NCI-H1436 treated with DMSO at 0.1 percent for 48 hours (cell line): ENCODE results near the gene XRRA1.
"Not testable (repeated sequence)": the region's sequence is repeated elsewhere in the genome, so short reads cannot be mapped to it uniquely, and the experiment has no call there.

Source experiments
- DNase-seq: peaks from one replicate; lab custom pipeline; 2025; lab: John Stamatoyannopoulos, UW

The XRRA1 gene

DNA sequence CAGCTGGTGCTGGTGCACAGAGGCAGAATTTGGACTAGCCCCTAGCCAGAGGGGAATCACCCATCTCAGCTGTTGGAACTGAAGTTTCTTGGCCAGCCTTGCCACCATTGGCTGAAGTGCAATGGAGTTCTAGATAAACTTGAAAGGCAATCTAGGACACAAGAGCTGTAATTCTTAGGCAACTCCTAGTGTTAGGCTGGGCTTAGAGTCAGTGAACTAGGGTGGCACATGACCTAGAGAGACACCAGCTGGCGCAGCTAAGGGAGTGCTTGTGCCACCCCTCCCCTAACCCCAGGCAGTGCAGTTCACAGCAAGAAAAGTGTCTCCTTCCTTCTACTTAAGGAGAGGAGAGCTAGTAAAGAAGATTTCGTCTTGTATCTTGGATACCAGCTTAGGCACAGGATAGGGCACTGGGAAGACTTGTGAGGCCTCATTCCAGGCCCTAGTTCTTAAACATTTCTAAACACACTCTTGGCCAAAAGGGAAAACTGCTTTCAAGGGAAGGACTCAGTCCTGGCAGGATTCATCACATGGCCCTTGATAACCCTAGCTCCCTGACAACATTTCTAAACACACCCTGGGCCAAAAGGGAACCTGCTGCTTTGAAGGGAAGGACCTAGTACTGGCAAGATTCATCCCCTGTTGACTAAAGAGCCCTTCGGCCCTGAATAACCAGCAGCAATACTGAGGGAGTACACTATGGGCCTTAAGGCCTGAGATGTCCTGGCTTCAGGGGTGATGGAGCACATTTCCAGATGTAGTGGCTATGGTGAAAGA lies 53.4 kb downstream of the XRRA1 start:
- no peak for DNase-seq

DNA sequence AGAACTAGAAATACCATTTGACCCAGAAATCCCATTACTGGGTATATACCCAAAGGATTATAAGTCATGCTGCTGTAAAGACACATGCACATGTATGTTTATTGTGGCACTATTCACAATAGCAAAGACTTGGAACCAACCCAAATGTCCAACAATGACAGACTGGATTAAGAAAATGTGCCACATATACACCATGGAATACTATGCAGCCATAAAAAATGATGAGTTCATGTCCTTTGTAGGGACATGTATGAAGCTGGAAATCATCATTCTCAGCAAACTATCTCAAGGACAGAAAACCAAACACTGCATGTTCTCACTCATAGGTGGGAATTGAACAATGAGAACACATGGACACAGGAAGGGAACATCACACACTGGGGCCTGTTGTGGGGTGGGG lies 55.9 kb downstream of the XRRA1 start:
- DNase-seq, result not testable (repeated sequence)

DNA sequence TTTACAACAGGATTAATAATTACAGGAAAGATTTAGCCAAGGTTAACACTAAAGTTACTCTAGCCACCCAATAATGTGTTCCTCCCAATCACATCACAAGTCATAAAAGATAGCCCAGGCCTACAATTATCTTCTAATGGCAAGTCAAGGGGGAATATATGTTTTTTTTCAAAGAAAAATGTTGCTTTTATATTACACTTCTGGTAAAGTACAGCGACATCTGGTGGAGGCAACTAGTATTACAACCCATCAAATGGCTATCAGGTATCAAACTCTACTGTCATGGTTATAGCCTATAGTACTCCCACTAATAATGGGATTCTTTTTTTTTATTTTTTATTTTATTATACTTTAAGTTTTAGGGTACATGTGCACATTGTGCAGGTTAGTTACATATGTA lies 71.8 kb downstream of the XRRA1 start:
- no peak for DNase-seq

DNA sequence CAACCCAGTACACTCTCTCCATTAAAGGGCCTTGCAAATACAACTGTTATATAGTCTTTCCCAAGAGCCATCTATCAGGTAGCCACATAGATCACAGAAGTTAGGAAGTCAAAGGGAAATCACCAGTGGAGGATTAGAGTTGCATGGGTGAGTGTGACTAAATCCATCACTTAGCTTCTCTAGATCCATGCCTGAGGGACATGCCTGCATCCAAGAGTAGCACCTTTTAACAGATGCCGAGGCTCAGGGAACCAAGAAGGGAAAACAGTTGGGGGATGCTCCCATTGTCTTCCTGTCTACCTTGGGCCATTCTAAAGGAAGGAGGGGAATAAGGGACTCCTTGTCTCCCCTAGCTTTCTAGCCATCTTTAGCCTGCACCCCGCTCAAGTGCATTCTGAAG lies 77.9 kb downstream of the XRRA1 start:
- DNase-seq, result no peak

DNA sequence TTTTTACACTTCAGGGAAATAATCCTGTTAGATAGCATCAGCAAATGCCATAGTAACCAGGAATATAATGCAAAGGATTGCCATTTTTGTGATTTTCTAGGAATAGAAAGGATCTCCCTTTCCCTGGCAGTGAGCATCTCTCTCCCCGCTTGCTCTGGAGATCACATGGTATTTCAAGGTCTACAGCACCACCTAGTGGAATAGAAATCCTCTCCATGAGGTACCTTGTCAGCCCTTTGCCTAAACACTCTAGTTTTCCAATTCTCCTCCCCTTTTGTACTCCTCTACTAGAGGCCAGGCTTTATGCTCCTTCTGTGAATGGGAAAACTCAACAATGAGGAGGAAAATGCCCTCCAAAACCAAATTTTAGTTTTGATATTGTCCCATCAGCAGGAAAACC lies 78.4 kb downstream of the XRRA1 start:
- no peak for DNase-seq

DNA sequence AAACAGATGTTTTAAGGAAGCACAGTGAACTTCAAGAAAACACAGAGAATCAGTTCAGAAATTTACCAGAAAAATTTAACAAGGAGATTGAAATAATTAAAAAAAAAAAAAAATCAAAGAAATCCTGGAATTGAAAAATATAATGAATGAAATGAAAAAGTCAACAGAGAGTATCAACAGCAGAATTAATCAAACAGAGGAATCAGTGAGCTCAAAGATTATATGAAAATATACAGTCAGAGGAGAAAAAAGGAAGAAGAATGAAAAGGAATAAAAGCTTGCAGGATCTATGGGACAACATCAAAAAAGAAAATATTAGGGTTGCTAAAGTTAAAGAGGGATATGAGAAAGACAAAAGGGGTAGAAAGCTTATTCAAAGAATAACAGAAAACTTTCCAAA lies 82.3 kb downstream of the XRRA1 start:
- DNase-seq, result no peak

DNA sequence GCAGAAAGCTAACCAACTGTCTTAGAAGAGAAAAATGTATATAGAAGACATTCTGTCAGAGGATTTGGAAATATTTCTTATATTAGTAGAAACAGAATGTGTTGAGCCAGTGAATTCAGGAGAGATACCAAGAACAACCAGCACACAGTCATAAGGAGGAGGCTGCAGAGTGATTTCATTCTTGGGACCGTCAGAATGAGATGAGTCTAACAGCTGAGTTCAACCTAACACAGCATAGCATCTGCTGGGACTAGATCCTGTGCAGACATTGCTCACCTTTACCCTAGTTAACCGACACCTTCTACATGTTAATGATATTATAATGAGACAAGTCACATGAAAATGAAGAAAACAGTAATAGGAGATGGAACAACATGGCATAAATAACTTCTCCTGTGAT lies 85.5 kb downstream of the XRRA1 start:
- no peak for DNase-seq

DNA sequence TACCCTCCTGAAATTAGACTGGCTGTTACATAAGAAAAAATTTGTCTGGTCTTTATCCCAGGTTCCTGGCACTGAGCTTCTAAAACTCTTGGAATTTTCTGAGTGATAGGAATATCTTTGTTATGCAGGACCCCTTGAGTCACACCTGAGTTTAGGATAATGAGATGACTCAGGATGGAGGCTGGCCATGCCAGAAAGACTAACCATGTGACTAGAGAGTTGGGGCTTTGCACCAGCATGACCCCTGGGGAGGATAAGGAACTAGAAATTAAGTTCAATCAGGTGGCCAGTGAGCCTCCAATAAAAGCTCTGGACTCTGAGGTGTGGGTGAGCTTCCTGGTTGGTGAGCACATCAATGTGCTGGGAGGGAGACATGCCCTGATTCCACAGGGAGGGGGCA lies 88.1 kb downstream of the XRRA1 start:
- no peak for DNase-seq

DNA sequence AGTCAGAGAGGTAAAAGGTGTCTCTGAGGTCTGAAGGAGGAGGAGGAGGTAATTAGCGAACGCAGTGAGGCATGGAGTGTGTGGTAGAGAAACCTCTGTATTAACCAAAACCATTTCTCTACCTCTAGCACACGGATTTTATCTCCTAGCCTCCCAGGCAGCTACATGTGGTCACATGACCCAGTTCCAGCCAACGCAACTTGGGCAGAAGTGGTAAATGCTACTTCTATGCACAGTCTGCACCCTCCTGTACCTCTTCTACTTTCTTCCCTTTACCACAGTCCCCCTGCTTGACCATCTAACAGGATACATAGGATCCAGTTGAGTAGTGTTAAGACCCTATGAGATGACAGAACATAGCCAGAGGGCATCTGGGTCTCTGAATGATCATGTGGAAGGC lies 95.7 kb downstream of the XRRA1 start:
- DNase-seq, result no peak

DNA sequence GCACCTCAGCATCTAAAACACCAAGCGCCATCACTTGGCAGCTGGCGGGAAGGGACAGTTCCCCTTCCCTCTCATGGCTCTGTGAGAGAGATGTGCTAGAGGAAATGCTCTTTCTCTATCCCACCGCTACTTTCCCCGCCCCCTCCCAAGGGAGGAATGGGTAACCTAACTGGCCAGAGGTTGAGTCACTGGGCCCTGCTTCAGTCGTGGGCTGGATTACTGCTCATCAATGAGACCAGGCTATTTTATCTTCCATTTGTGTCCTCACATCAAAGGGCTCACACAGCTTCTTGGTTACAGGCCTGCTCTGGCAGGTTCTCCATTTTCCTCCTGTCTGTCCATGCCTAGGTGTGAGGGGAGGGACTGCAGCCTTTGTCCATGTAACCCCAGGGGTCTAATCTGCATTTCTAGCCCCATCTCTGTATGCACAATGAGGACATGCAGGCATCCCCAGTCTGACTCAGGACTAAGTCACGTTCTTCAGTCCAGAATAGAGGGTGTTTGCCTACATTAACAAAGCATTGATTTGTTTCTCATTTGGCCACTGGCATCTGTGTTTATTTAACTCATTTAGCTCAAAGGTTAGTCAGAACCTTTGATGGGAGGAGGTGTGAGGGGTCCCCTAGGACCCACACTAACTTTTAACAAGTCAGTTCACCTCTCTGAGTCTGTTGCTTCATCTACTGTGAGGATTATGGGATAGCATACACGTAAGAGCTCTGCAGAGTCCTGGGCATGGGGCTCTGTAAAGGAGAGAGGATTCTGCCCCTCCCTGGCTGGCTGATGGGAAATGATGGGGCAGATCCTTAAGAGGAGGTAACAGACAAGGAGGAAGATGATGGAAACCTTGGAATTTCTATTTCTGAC lies 99.1 kb downstream of the XRRA1 start:
- DNase-seq, result no peak

DNA sequence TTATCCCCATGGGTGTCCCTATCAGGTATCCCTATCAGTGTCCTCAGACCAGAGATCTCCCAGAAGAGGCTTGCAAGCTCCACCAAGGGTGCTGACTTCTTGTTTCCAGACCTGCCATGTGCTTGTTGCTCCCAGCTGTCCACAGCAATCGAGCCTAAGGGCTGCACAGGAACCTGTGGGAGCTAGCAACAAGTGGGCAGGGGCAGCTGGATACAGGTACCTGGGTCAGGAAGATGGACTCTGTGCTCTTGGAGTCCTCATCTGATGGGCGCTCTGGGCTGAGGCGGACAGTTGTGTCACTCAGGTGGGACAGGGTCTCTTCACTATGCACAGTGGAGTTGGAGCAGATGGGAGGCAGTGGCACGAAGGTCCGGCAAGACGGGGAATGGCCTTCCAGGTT lies 101.0 kb downstream of the XRRA1 start:
- DNase-seq, result no peak

DNA sequence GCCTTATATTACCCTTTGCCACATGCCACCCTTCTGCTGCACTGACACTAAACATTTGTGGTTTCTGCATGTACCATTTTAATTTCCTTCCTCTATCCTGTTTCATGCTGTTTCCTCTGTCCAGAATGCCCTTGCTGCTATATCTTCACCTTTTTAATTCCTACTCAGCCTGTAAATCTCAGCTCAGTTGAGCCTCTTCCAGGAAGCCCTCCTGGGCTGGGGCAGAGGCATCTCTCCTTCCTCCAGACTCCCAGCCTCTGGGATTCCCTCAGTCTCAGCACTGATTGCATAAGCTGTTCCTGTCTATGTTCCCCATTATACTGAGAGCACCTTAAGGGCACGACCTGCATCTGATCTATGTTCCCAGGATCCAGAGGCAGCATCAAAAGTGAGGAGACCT lies 101.5 kb downstream of the XRRA1 start:
- DNase-seq, result no peak

DNA sequence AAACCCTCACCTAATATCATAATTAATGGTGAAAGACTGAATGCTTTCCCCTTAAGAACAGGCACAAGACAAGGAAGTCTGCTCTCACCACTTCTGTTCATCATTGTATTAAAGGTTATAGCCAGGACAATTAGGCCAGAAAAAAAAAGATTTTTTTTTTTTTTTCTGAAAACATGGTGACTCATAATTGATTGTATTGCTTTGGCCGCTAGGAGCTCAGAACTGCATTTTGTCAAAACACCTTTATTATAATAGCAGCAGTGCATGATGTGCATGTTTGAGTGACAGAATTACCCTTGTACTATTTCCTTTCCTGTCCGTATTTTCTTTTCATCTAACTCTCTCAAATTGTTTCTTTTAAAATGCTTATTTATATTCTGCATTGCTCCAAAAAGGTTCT lies 102.1 kb downstream of the XRRA1 start:
- no peak for DNase-seq

DNA sequence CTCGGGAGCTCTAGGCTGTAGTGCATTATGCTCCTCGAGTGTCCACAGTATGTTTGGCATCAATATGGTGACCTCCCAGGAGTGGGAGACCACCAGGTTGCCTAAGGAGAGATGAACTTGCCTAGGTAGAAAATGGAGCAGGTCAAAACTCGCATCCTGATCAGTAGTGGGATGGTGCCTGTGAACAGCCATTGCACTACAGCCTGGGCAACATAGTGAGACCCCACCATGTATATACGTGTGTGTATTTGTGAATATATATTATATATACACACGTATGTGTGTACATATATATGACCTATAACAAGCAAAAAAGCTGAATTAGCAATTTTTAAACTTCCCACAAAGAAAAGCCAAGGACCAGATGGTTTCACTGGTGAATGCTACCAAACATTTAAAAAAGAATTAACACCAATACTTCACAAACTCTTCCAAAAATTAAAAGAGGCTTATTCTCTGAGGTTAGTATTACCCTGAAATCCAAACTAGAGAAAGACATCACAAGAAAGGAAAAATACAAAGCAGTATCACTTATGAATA lies 102.8 kb downstream of the XRRA1 start:
- DNase-seq, result no peak

DNA sequence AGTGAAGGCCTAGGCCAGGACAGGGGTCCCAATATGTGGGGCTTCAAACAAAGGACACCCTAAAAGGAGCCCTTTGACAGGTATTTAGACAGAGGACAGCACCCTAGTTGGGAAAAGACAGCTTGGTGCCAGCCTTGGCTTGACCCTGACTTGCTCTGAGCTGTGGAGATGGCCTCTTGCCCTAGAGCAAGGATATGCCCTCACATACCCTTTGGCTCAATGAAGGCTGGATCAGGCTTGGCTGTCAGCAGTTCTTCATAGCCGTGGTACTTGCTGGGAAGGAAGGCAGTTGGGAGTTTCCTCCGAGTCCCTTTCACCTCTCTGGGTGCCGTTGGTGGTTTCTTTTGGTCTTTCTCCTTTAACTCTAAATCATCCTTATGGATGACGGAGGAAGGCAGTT lies 104.0 kb downstream of the XRRA1 start:
- DNase-seq, result no peak

DNA sequence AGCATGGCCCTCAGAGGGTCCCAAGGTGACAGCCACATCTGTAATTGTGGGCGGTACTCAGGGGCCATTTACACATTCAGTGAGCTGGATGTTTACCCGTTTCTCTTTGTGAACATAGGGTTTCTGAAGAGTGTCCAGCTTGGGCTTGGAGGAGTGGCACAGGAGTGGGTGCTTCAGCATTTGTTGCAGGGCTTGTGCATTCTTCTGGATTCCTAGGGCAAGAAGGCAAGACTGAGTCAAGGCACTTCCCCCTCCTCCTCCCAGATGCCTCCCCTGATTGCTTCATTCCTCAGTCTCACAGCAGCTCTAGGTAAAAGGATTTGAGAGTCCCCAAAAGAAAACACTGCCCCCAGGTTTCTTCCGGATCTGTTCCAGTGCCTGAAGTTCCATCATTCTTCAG lies 104.8 kb downstream of the XRRA1 start:
- no peak for DNase-seq

DNA sequence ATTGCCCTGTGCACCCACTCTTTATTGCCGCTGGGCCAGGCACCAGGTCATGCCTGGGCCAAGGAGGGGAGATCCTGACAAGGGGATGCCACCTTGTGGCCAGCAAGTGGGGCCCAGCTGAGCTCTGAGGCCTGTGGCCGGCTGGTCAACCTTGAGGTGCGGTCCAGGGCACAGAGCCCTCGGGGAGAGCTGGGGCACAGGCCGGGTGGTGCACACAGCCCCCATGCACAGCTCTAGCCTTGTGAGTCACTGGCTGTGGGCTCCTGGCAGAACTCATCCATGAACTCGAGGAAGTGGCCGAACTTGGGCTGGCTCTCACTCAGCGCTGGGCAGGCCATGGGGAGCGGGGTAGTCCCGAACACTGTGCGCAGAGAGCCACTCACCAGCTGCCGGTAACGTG lies 105.9 kb downstream of the XRRA1 start:
- DNase-seq, result no peak

DNA sequence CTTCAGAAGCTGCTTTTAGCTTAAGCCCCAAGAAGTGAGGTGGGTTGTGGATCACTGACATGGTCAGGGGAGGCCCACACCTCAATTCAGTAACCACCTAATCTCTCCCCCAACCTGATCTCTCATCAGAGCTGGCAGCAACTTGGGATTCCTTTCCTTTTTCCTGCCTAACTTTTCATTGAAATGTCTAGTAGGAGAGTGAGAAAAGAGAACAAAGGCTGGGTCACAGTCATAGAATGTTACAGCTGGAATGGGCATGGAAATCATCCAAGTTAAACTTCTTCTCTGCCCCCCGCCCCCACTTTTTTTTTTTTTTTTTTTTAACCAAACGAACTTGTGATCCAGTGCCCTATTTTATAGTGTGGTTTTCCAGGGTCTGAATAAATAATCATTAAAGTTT lies 108.4 kb downstream of the XRRA1 start:
- DNase-seq, result no peak

DNA sequence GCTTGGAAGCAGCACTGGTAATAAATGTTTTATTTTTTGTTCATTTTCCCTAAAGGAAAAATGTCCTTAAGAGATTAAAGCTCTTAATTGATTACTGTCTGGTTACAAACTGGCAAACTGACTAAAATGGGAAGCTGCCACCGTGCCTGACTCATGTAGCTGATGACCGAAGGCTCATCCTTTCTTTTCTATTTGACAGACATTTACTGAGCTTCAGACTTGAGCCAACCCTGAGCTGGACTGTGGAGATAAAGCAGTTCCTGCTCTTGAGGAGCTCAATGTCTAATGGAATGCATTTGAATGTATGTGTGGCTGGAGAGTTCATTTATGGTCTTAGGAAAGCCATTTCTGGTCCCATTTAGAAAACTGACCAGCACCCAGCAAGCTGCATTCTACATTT lies 108.9 kb downstream of the XRRA1 start:
- no peak for DNase-seq

DNA sequence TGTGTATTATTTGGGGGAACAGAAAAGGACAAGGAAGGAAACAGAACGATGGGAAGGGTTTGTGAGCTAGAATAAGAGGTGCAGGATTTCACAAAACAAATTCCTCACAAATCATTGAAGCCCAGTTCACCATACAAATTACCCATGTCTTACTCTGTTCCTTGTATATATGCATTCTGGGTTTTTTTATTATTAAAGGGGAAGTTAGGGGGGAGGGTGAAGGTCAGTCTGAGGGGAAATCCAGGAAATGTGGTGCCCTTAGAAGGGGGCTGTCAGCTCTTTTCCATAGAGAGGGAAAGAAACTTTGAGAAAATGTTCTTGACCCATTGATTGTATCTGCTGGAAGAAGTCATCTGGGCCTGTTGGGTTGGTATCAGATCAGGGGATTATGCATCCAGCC lies 109.4 kb downstream of the XRRA1 start:
- no peak for DNase-seq

DNA sequence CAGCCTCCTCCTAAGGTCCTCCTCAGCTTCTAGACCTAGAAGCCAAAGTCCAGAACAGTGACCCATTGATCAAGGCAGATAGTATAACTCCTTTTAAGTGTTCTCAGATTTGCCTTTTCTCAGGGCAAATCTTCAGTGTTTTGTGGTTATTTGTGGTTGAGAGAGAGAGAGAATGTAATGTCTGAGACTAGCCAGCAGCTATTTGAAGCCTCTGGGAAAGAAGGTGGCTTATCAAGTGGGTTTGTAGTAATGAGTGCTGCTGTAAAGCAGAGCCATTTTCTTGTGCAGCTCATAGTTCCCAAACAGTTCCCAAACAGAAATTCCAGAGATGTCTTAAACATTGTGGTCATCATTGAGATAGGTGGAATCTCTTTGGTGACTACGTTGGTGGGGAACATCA lies 110.7 kb downstream of the XRRA1 start:
- DNase-seq, result no peak

DNA sequence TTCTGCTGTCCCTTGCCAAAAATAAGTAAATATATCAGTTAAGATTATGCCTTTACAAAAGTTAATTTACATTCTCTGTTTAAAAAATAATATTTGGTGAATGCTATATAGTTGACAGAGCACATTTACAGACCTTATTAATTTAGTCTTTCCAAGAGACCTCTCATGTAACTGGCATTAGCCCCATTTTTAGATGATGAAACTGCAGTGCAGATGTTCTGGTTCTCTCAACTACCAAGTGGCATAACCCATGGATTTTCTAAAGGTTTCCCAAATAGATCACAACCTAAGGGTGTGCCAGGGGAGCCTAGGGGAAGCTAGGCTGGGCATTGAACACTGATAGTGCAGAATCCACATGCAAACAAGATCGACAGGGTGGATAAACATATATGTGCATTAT lies 111.7 kb downstream of the XRRA1 start:
- DNase-seq, result no peak

DNA sequence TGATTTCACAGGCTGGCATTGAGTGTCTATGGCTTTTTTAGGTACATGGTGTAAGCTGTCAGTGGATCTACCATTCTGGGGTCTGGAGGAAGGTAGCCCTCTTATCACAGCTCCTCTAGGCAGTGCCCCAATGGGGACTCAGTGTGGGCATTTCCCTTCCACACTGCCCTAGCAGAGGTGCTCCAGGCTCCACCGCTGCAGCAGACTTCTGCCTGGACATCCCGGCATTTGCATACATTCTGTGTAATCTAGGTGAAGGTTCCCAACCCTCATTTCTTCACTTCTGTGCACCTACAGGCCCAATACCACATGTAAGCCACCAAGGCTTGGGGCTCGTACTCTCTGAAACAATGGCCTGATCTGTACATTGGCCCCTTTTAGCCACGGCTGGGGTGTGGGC lies 122.0 kb downstream of the XRRA1 start:
- DNase-seq, result no peak
